ENCODE data around the gene ZMYND15.

DNA sequence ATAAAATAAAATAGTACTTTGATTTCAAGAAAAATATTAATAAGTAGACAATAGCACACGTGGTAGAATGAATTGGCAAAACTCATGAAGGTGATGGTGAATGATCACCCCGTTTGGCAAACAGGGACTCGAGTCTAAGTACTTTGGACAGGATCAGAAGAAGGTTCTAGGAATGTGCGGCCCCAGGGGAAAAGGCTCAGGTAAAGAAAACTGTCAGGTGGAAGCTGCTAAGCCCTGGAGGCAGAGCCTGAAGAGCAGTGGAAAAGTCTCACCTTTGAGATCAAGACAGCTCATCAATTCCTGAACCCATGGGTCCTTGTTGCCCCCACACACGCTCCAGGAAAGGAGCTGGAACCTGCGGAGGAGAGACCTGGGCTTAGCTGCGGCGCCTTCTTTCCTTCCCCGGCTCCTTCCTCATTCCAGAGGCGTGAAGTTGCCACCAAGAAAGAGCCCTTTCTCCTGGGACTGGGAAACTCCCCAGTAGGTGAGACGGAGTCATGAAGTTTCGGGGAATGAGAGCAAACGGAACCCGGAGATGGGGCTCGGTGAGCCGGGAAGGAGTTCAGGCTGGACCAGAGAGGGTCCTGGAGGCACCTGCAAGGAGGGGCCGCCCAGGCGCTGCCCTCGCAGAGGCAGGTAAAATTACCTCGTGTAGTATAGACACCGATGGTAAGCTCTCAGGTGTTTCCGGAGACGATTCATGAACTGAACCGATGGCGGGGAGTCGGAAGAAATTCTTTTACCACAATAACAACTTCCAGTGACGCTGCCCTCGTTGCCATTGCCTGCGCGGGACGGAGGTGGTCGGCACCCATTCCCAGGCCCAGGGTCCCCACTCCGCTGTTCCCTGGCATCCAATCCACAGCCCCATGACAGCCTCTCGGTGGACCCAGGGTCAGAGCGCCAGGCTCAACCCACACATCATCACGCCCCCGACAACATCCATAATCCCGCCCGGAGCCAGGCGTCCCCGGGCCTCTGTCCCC lies 1.2 kb upstream of the ZMYND15 start:
- TF ChIP-seq POLR2A (IDR thresholded peaks at IDR 0.05; ENCODE audit: low read depth, low read length), result no peak
- TF ChIP-seq, protein P1, sequence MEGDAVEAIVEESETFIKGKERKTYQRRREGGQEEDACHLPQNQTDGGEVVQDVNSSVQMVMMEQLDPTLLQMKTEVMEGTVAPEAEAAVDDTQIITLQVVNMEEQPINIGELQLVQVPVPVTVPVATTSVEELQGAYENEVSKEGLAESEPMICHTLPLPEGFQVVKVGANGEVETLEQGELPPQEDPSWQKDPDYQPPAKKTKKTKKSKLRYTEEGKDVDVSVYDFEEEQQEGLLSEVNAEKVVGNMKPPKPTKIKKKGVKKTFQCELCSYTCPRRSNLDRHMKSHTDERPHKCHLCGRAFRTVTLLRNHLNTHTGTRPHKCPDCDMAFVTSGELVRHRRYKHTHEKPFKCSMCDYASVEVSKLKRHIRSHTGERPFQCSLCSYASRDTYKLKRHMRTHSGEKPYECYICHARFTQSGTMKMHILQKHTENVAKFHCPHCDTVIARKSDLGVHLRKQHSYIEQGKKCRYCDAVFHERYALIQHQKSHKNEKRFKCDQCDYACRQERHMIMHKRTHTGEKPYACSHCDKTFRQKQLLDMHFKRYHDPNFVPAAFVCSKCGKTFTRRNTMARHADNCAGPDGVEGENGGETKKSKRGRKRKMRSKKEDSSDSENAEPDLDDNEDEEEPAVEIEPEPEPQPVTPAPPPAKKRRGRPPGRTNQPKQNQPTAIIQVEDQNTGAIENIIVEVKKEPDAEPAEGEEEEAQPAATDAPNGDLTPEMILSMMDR (IDR thresholded peaks at IDR 0.05; ENCODE audit: extremely low read depth in 1 of 2, insufficient read depth in 1 of 2, low read depth in 1 of 2, low read length in 2 of 2), result no peak
- TF ChIP-seq EZH2 (IDR thresholded peaks at IDR 0.05; ENCODE audit: borderline replicate concordance, low read depth, low read length, severe bottlenecking), result peak; percentile 57
- TF ChIP-seq POLR2AphosphoS5 (IDR thresholded peaks at IDR 0.05; ENCODE audit: insufficient read depth, low read depth, low read length), result no peak
- no peak for TF ChIP-seq MYC (IDR thresholded peaks at IDR 0.05; ENCODE audit: low read depth, low read length)
- TF ChIP-seq GATA2 (IDR thresholded peaks at IDR 0.05; ENCODE audit: insufficient read depth, insufficient read length, low read depth, low read length), result no peak
- TF ChIP-seq JUN (IDR thresholded peaks at IDR 0.05; ENCODE audit: borderline replicate concordance, insufficient read depth, insufficient read length, low read depth), result no peak
